ENCODE data around the gene RSBN1L.

RSBN1L gene

GRCh38 chr7:77800158-77800557, 103.9 kb downstream of the RSBN1L start:
- no peak overlapping the region for H3K9ac ChIP-seq (ENCODE audit: low read depth, low read length, poor library complexity)
- WGBS, 2 donors (ENCODE audit: extremely low coverage in 2 of 2, insufficient read length in 2 of 2, insufficient replicate concordance in 1 of 2) = no CpG with 5 or more reads among the region's 4 CpGs
- H3K4me2 ChIP-seq (ENCODE audit: insufficient read depth, low read length, poor library complexity, severe bottlenecking) = no peak overlapping the region
- no peak overlapping the region for H4K8ac ChIP-seq (ENCODE audit: low read depth, low read length)
- H4K91ac ChIP-seq (ENCODE audit: low read depth, low read length, poor library complexity) = no peak overlapping the region
- DNase-seq (ENCODE audit: low spot score) = no peak
- H3K36me3 ChIP-seq (replicated peaks in 1 of 2; ENCODE audit: control insufficient read depth in 2 of 2, insufficient read depth in 2 of 2, low read length in 2 of 2) = peaks cover 0 to 16% of the 10 kb centered on the region in 2 donors
- H3K9me3 ChIP-seq (replicated peaks in 1 of 2; ENCODE audit: control insufficient read depth in 2 of 2, insufficient read depth in 1 of 2, low read depth in 1 of 2, low read length in 2 of 2) = peaks cover 0 to 4% of the 10 kb centered on the region in 2 donors
- H3K79me1 ChIP-seq (ENCODE audit: low read depth, low read length) = peaks cover 4% of the 10 kb centered on the region
- no peaks in the 10 kb centered on the region for H3K27me3 ChIP-seq (ENCODE audit: control insufficient read depth in 3 of 3, insufficient read depth in 3 of 3, low read depth in 1 of 3, low read length in 3 of 3)
- no peak overlapping the region for H3K18ac ChIP-seq (ENCODE audit: low read length)
- no peak overlapping the region for H2BK120ac ChIP-seq (ENCODE audit: low read depth, low read length)
- no peak overlapping the region for H3K23ac ChIP-seq (ENCODE audit: low read depth, low read length, poor library complexity)
- peaks cover 5 to 13% of the 10 kb centered on the region in 2 donors for H3K4me1 ChIP-seq (ENCODE audit: control insufficient read depth in 2 of 2, insufficient read depth in 1 of 2, low read depth in 1 of 2, low read length in 2 of 2)
- H3K4me3 ChIP-seq (ENCODE audit: low read length in 2 of 2) = peak overlapping the region in 1 of 2 donors; percentile 88
- H3K14ac ChIP-seq (ENCODE audit: low read length) = no peak overlapping the region
- H3K27ac ChIP-seq (replicated peaks; ENCODE audit: low read length) = no peak overlapping the region
- no peak overlapping the region for H2BK15ac ChIP-seq (ENCODE audit: low read length)
- H2AFZ ChIP-seq (ENCODE audit: low read length) = peak overlapping the region; percentile 25
- no peak overlapping the region for H2BK12ac ChIP-seq (ENCODE audit: low read length)
- H3K4ac ChIP-seq (ENCODE audit: low read length) = no peak overlapping the region
- H2BK5ac ChIP-seq (ENCODE audit: low read length) = no peak overlapping the region
- no peak overlapping the region for H2AK5ac ChIP-seq (ENCODE audit: low read depth, low read length)

DNA sequence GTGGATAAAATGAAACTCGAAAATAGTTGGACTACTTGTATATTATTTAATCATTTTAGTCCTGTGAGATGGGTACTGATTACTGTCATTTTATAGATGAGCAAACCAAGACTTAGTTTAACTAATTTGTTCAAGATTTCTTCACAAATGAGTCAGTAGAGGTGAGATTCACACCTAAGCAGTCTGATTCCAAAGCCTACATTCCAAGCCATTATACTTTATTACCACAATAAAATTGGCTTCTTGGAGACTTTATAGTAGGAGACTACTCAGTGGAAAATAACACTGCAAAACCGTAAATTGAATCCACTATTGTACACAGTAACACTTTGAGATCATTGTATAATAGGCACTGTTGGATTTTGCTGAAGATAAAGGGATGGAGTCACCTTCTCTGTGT, 104.5 kb downstream of the RSBN1L start:
- H2BK5ac ChIP-seq (ENCODE audit: low read length) = no peak overlapping the region
- H3K36me3 ChIP-seq (replicated peaks in 1 of 2; ENCODE audit: control insufficient read depth in 2 of 2, insufficient read depth in 2 of 2, low read length in 2 of 2) = peaks cover 0 to 11% of the 10 kb centered on the region in 2 donors
- H3K27ac ChIP-seq (replicated peaks; ENCODE audit: low read length) = no peak overlapping the region
- H3K79me1 ChIP-seq (ENCODE audit: low read depth, low read length) = peaks cover 4% of the 10 kb centered on the region
- H2BK120ac ChIP-seq (ENCODE audit: low read depth, low read length) = no peak overlapping the region
- H3K4me1 ChIP-seq (ENCODE audit: control insufficient read depth in 2 of 2, insufficient read depth in 1 of 2, low read depth in 1 of 2, low read length in 2 of 2) = peaks cover 5 to 13% of the 10 kb centered on the region in 2 donors
- no peak overlapping the region for H2AK5ac ChIP-seq (ENCODE audit: low read depth, low read length)
- no peak overlapping the region for H4K91ac ChIP-seq (ENCODE audit: low read depth, low read length, poor library complexity)
- H2AFZ ChIP-seq (ENCODE audit: low read length) = no peak overlapping the region
- no peak overlapping the region for H2BK15ac ChIP-seq (ENCODE audit: low read length)
- no peak overlapping the region for H4K8ac ChIP-seq (ENCODE audit: low read depth, low read length)
- no peak overlapping the region for H3K23ac ChIP-seq (ENCODE audit: low read depth, low read length, poor library complexity)
- H3K4ac ChIP-seq (ENCODE audit: low read length) = no peak overlapping the region
- no peak overlapping the region for H3K9ac ChIP-seq (ENCODE audit: low read depth, low read length, poor library complexity)
- peaks cover 0 to 7% of the 10 kb centered on the region in 2 donors for H3K9me3 ChIP-seq (replicated peaks in 1 of 2; ENCODE audit: control insufficient read depth in 2 of 2, insufficient read depth in 1 of 2, low read depth in 1 of 2, low read length in 2 of 2)
- H3K14ac ChIP-seq (ENCODE audit: low read length) = no peak overlapping the region
- WGBS, 2 donors (ENCODE audit: extremely low coverage in 2 of 2, insufficient read length in 2 of 2, insufficient replicate concordance in 1 of 2) = no CpG with 5 or more reads among the region's 2 CpGs
- H2BK12ac ChIP-seq (ENCODE audit: low read length) = no peak overlapping the region
- no peak overlapping the region for H3K4me3 ChIP-seq (ENCODE audit: low read length in 2 of 2)
- H3K18ac ChIP-seq (ENCODE audit: low read length) = no peak overlapping the region
- DNase-seq (ENCODE audit: low spot score) = no peak
- H3K27me3 ChIP-seq (ENCODE audit: control insufficient read depth in 3 of 3, insufficient read depth in 3 of 3, low read depth in 1 of 3, low read length in 3 of 3) = no peaks in the 10 kb centered on the region
- no peak overlapping the region for H3K4me2 ChIP-seq (ENCODE audit: insufficient read depth, low read length, poor library complexity, severe bottlenecking)

GRCh38 chr7:77802557-77803405, 106.5 kb downstream of the RSBN1L start:
- no peak overlapping the region for H2AFZ ChIP-seq (ENCODE audit: low read length)
- no peak overlapping the region for H2BK120ac ChIP-seq (ENCODE audit: low read depth, low read length)
- H3K27ac ChIP-seq (replicated peaks; ENCODE audit: low read length) = no peak overlapping the region
- no peak overlapping the region for H3K9ac ChIP-seq (ENCODE audit: low read depth, low read length, poor library complexity)
- no peak overlapping the region for H4K8ac ChIP-seq (ENCODE audit: low read depth, low read length)
- H2AK5ac ChIP-seq (ENCODE audit: low read depth, low read length) = no peak overlapping the region
- peaks cover 4% of the 10 kb centered on the region for H3K79me1 ChIP-seq (ENCODE audit: low read depth, low read length)
- no CpG with 5 or more reads among the region's 2 CpGs for WGBS, 2 donors (ENCODE audit: extremely low coverage in 2 of 2, insufficient read length in 2 of 2, insufficient replicate concordance in 1 of 2)
- no peak for DNase-seq (ENCODE audit: low spot score)
- no peak overlapping the region for H3K18ac ChIP-seq (ENCODE audit: low read length)
- H3K4ac ChIP-seq (ENCODE audit: low read length) = no peak overlapping the region
- H2BK12ac ChIP-seq (ENCODE audit: low read length) = no peak overlapping the region
- H3K27me3 ChIP-seq (ENCODE audit: control insufficient read depth in 3 of 3, insufficient read depth in 3 of 3, low read depth in 1 of 3, low read length in 3 of 3) = no peaks in the 10 kb centered on the region
- no peak overlapping the region for H2BK15ac ChIP-seq (ENCODE audit: low read length)
- no peak overlapping the region for H2BK5ac ChIP-seq (ENCODE audit: low read length)
- no peaks in the 10 kb centered on the region for H3K36me3 ChIP-seq (replicated peaks in 1 of 2; ENCODE audit: control insufficient read depth in 2 of 2, insufficient read depth in 2 of 2, low read length in 2 of 2)
- H3K4me1 ChIP-seq (ENCODE audit: control insufficient read depth in 2 of 2, insufficient read depth in 1 of 2, low read depth in 1 of 2, low read length in 2 of 2) = peaks cover 2% of the 10 kb centered on the region in 2 donors
- H3K23ac ChIP-seq (ENCODE audit: low read depth, low read length, poor library complexity) = no peak overlapping the region
- no peak overlapping the region for H3K14ac ChIP-seq (ENCODE audit: low read length)
- H3K9me3 ChIP-seq (replicated peaks in 1 of 2; ENCODE audit: control insufficient read depth in 2 of 2, insufficient read depth in 1 of 2, low read depth in 1 of 2, low read length in 2 of 2) = peaks cover 0 to 25% of the 10 kb centered on the region in 2 donors
- no peak overlapping the region for H4K91ac ChIP-seq (ENCODE audit: low read depth, low read length, poor library complexity)
- H3K4me2 ChIP-seq (ENCODE audit: insufficient read depth, low read length, poor library complexity, severe bottlenecking) = no peak overlapping the region
- H3K4me3 ChIP-seq (ENCODE audit: low read length in 2 of 2) = no peak overlapping the region

DNA sequence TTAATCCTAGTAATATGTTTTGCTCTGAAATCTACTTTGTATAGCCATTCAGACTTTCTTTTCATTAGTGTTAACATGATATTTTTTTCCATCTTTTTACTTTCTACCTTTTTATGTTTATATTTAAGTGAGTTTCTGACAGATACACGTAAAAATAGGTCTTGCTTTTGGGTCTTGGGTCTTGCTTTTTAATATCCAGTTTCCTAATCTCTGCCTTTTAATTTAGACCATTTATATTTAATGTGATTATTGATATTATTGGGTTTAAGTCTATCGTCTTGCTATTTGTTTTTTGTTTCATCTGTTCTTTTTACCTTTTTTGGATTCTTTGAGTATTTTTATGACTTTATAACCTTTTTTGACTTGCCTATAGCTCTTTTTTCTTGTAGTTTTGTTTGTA, 110.2 kb downstream of the RSBN1L start:
- Histone ChIP-seq H2AFZ (ENCODE audit: low read length) (no peak overlapping the region), H4K8ac (ENCODE audit: low read depth, low read length) (no peak overlapping the region), H4K91ac (ENCODE audit: low read depth, low read length, poor library complexity) (no peak overlapping the region), H2BK120ac (ENCODE audit: low read depth, low read length) (no peak overlapping the region), H3K4me3 (ENCODE audit: low read length in 2 of 2) (no peak overlapping the region), H3K9ac (ENCODE audit: low read depth, low read length, poor library complexity) (no peak overlapping the region), H2AK5ac (ENCODE audit: low read depth, low read length) (no peak overlapping the region), H3K14ac (ENCODE audit: low read length) (no peak overlapping the region), H2BK5ac (ENCODE audit: low read length) (no peak overlapping the region), H3K23ac (ENCODE audit: low read depth, low read length, poor library complexity) (no peak overlapping the region), H3K36me3 (replicated peaks in 1 of 2; ENCODE audit: control insufficient read depth in 2 of 2, insufficient read depth in 2 of 2, low read length in 2 of 2) (no peaks in the 10 kb centered on the region), H3K27me3 (ENCODE audit: control insufficient read depth in 3 of 3, insufficient read depth in 3 of 3, low read depth in 1 of 3, low read length in 3 of 3) (no peaks in the 10 kb centered on the region), H3K27ac (replicated peaks; ENCODE audit: low read length) (no peak overlapping the region), H2BK15ac (ENCODE audit: low read length) (no peak overlapping the region), H3K4ac (ENCODE audit: low read length) (no peak overlapping the region), H2BK12ac (ENCODE audit: low read length) (no peak overlapping the region), H3K18ac (ENCODE audit: low read length) (no peak overlapping the region), H3K4me2 (ENCODE audit: insufficient read depth, low read length, poor library complexity, severe bottlenecking) (no peak overlapping the region), H3K79me1 (ENCODE audit: low read depth, low read length) (peaks cover 5% of the 10 kb centered on the region), H3K4me1 (ENCODE audit: control insufficient read depth in 2 of 2, insufficient read depth in 1 of 2, low read depth in 1 of 2, low read length in 2 of 2) (no peaks in the 10 kb centered on the region), H3K9me3 (replicated peaks in 1 of 2; ENCODE audit: control insufficient read depth in 2 of 2, insufficient read depth in 1 of 2, low read depth in 1 of 2, low read length in 2 of 2) (peaks cover 0 to 38% of the 10 kb centered on the region in 2 donors)
- no CpG with 5 or more reads among the region's 2 CpGs for WGBS, 2 donors (ENCODE audit: extremely low coverage in 2 of 2, insufficient read length in 2 of 2, insufficient replicate concordance in 1 of 2)
- DNase-seq (ENCODE audit: low spot score) = no peak

Data from neuronal stem cell (in vitro differentiated cells).